Stimulated activated naive CD8-positive, alpha-beta T cell treated with anti-CD3 and anti-CD28 coated beads, Interleukin-15, Interleukin-2, amounts not matched to agents 100 ng/mL and 50 ng/mL, for 24 hours (primary cell): Measurements from ENCODE around the gene NUBPL.

ENCODE experiments used
- H3K27ac Mint-ChIP-seq: one replicate; pipeline ENCODE4 v1.8.0; 2021; ENCODE audit warnings: mild to moderate bottlenecking, mixed read lengths
- H3K27me3 Mint-ChIP-seq: one replicate; pipeline ENCODE4 v1.8.0; 2021; ENCODE audit warnings: mixed read lengths
- H3K36me3 Mint-ChIP-seq: one replicate; pipeline ENCODE4 v1.8.0; 2021; ENCODE audit warnings: low read depth, mixed read lengths
- H3K4me1 Mint-ChIP-seq: one replicate; pipeline ENCODE4 v1.8.0; 2021; ENCODE audit warnings: low read depth, mixed read lengths
- H3K4me3 Mint-ChIP-seq: one replicate; pipeline ENCODE4 v1.8.0; 2021; ENCODE audit warnings: mild to moderate bottlenecking, mixed read lengths
- H3K9me3 Mint-ChIP-seq: one replicate; pipeline ENCODE4 v1.8.0; 2021; ENCODE audit warnings: mixed read lengths

The NUBPL gene, protein sequence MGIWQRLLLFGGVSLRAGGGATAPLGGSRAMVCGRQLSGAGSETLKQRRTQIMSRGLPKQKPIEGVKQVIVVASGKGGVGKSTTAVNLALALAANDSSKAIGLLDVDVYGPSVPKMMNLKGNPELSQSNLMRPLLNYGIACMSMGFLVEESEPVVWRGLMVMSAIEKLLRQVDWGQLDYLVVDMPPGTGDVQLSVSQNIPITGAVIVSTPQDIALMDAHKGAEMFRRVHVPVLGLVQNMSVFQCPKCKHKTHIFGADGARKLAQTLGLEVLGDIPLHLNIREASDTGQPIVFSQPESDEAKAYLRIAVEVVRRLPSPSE

DNA sequence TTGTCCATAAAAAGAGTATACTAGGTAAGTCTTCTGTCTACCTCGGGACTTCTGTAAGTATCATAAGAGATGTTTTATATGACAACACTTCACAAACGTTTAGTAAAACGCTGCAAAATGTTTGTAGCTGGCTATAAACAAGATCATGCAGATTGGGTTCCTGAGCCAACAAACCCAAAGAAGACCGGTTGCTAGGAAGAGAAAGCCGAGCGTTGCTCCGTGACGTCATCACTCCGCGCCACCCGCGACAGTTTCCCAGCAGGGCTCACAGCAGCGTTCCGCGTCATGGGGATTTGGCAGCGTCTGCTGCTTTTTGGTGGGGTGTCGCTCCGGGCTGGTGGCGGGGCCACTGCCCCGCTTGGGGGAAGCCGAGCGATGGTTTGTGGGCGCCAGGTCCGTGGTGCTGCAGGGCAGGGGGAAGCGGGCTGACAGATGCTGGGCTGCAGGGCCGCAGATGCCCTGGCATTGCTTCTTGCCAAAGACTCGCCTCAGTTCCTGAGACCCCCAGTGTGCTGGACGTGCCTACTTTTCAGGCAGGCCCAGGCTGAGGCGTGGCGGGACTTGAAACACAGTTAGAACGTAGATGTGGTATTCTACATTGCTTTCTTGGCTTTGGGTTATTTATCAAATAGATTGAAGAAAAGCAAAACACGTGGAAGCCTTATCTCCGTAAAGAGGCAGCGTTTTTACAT is at the start of gene NUBPL:
Gene NUBPL, plus strand, starts transcription at position 250 of the 692 bp plus-strand sequence. Its CDS starts 36 bp downstream, at position 286.
- H3K9me3 Mint-ChIP-seq: no peaks in the 10 kb centered on the region
- peaks cover 5% of the 10 kb centered on the region for H3K36me3 Mint-ChIP-seq
- peak within 1 kb of the TSS; percentile 97 for H3K27ac Mint-ChIP-seq
- peaks cover 11% of the 10 kb centered on the region for H3K27me3 Mint-ChIP-seq
- H3K4me3 Mint-ChIP-seq: peak within 1 kb of the TSS; percentile 93
- peaks cover 31% of the 10 kb centered on the region for H3K4me1 Mint-ChIP-seq

DNA sequence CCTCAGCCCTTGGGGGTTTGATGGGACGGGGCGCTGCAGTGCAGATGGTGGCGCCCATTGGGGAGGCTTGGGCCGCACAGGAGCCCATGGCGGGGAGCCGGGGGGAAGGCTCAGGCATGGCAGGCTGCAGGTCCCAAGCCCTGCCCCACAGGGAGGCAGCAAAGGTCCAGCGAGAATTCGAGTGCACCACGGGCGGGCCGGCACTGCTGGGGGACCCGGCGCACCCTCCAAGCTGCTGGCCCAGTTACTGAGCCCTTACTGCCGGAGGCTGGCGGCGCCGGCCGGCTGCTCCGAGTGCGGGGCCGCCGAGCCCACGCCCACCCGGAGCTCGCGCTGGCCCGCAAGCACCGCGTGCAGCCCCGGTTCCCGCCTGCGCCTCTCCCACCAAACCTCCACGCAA is 34.1 kb upstream of the NUBPL start:
- Mint-ChIP-seq H3K27me3 (peaks cover 9% of the 10 kb centered on the region), H3K4me1 (no peaks in the 10 kb centered on the region), H3K36me3 (no peaks in the 10 kb centered on the region), H3K9me3 (no peaks in the 10 kb centered on the region), H3K27ac (no peak overlapping the region), H3K4me3 (no peak overlapping the region)

DNA sequence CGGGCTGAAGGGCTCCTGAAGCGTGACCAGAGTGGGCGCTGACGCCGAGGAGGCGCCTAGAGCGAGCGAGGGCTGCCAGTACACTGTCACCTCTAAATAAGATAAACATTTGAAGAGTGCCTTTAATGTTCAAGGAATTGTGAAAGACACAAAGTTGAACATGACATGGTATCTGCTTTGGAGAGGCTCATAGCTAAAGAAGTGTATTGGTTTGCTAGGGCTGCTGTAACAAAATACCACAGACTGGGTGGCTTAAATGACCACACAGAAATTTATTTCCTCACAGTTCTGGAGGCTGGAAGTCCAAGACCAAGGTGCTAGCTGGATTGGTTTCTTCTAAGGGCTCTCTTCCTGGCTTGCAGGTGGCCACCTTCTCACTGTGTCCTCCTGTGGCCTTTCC is 33.7 kb upstream of the NUBPL start:
- Mint-ChIP-seq H3K27me3 (peaks cover 9% of the 10 kb centered on the region), H3K36me3 (no peaks in the 10 kb centered on the region), H3K9me3 (no peaks in the 10 kb centered on the region), H3K27ac (no peak overlapping the region), H3K4me1 (no peaks in the 10 kb centered on the region), H3K4me3 (no peak overlapping the region)

DNA sequence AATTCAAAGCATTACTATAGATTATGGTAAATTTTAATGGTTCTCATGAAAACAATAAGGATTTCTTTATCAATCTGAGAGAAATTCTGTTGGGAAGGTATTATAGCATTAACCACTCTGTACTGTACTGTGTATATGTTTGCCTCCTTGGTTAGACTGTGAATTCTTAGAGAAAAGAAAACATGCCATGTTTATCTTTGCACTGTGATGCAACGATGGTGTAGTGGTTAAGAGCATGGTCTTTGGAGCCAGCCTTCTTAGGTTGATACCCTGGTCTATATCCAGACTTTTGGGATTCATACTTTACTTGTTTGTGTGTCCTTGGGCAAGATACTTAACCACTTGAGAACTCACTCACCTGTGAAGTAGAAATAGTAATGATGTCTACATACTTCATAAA is 32.2 kb upstream of the NUBPL start:
- Mint-ChIP-seq H3K36me3 (no peaks in the 10 kb centered on the region), H3K9me3 (no peaks in the 10 kb centered on the region), H3K27ac (no peak overlapping the region), H3K27me3 (peaks cover 9% of the 10 kb centered on the region), H3K4me1 (no peaks in the 10 kb centered on the region), H3K4me3 (no peak overlapping the region)

DNA sequence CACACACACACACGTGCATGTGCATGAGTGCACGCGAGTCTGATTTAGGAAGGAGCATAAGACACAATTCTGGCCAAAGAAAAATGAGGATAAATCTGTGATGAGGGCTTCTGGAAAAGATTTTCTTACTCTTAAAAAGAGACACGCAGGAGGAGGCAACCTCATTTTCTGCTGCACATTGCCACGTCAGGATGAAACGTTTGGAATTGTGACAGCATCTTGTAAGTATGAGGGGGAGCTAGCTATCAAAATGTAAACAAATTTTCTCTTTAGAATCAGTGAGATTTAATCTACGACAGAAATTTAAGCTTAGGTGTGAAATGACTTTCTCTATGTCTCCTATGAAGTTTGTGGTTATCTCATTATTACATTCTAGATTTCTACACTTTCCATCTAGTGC is 31.1 kb upstream of the NUBPL start:
- Mint-ChIP-seq H3K4me1 (no peaks in the 10 kb centered on the region), H3K4me3 (no peak overlapping the region), H3K27ac (no peak overlapping the region), H3K36me3 (no peaks in the 10 kb centered on the region), H3K9me3 (no peaks in the 10 kb centered on the region), H3K27me3 (peaks cover 4% of the 10 kb centered on the region)

DNA sequence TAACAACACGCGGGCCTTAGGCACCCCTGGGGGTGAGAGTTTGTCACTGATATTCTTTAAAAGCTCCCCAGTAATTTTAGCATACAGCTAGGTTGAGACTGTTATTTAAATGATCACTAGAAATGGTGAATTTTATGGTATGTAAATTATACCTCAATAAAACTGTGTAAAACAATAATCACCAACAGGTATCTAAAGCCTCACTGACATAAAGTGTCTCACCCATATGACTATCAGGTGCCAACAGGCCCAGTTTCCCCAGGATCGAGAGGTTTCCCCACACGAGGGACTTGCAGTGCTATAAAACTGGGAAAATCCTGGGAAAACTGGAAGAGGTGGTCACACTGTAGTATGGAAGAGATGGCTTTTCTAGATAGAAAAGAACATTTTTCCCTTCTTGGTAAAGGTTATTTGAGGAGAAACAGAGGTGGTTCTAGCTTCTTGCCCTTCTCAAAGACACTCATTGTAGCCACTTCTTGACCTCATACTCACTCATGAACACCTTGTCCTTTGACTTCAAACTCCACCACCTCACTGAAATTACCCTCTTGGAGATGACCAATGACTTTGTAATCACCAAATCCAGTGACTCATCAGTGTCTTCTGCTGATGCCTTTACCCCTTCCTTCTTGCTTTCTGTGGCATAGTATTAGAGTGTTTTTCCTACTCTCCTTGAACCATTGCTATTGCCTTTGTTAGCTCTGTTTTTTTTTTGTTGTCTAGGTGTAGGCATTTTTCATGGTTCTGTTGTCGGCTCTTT is 24.8 kb upstream of the NUBPL start:
- no peak overlapping the region for H3K4me3 Mint-ChIP-seq
- no peaks in the 10 kb centered on the region for H3K9me3 Mint-ChIP-seq
- no peak overlapping the region for H3K27ac Mint-ChIP-seq
- no peaks in the 10 kb centered on the region for H3K36me3 Mint-ChIP-seq
- H3K27me3 Mint-ChIP-seq: peaks cover 10% of the 10 kb centered on the region
- H3K4me1 Mint-ChIP-seq: no peaks in the 10 kb centered on the region

DNA sequence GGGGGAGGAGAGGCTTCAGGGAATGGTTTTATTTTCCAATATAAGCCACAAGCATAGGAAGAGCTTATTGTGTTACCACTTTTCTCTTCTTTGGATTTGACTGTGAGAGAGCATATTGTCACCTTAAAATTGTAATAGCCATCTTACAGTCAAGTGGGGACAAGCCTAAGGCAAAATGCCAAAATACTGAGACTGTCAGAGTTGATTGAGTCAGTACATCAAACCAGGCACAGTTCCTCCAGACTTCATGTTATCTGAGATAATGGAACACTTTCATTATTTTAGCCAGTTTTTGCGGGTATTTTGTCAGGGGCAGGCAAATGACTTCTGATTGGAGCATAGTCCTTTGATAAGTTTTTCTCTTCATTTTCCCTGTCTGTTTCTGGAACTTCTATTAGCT is 19.5 kb upstream of the NUBPL start:
- H3K36me3 Mint-ChIP-seq: no peaks in the 10 kb centered on the region
- H3K27me3 Mint-ChIP-seq: peaks cover 13% of the 10 kb centered on the region
- H3K27ac Mint-ChIP-seq: no peak overlapping the region

DNA sequence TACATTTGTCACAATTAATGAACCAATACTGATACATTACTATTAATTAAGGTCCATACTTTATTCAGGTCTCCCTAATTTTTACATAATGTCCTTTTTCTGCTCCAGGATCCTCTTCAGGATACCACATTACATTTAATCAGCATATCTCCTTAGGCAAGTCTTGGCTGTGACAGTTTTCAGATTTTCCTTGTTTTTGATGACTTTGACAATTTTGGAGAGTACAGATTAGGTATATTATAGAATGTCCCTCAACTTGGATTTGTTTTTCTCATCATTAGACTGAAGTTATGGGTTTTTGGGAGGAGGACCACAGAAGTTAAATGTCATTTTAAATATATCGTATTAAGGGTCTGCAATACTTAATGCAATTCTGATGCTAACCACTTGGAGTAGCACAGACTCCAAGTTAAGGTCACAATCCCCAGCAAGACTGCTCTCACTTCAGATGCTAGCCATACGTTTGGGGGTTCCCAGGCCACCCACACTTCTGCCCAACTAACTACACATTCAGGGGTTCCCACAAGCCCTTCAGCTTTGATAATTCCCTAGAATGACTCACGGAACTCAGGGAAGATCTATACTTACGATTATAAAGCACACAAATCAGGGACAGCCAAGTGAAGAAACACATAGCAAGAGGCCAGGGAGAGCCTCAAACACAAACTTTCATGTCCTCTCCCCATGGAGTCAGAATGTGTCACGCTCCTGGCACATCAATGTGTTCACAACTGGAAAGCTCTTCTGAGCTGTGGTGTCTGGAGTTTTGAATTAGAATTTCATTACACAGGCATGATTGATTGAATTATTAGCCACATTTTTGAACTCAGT is 17.0 kb upstream of the NUBPL start:
- peaks cover 12% of the 10 kb centered on the region for H3K27me3 Mint-ChIP-seq
- no peak overlapping the region for H3K27ac Mint-ChIP-seq
- no peaks in the 10 kb centered on the region for H3K36me3 Mint-ChIP-seq
- H3K9me3 Mint-ChIP-seq: no peaks in the 10 kb centered on the region
- H3K4me3 Mint-ChIP-seq: no peak overlapping the region
- no peaks in the 10 kb centered on the region for H3K4me1 Mint-ChIP-seq

More for the DNA sequence above, 19.5 kb upstream of the NUBPL start:
- H3K9me3 Mint-ChIP-seq: no peaks in the 10 kb centered on the region
- no peaks in the 10 kb centered on the region for H3K4me1 Mint-ChIP-seq
- no peak overlapping the region for H3K4me3 Mint-ChIP-seq

DNA sequence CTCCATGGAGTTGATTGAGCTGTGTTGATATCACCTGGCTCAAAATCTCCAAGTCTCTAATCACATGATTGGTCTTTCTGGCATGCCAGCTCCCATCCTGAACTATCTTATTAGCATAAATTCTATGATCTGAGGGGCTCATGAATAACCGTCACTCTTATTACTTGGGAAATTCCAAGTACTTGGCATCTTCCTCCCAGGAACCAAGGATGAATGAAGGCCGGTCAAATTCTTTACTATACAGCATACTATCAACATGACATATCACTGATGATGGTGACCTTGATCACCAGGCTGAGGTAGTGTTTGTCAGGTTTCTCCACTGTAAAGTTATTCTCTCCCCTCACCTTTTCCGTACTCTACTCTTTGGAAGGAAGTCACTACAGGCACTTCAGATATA is 16.4 kb upstream of the NUBPL start:
- Mint-ChIP-seq H3K36me3 (no peaks in the 10 kb centered on the region), H3K4me1 (no peaks in the 10 kb centered on the region), H3K27me3 (peaks cover 19% of the 10 kb centered on the region), H3K9me3 (no peaks in the 10 kb centered on the region), H3K4me3 (no peak overlapping the region), H3K27ac (no peak overlapping the region)

DNA sequence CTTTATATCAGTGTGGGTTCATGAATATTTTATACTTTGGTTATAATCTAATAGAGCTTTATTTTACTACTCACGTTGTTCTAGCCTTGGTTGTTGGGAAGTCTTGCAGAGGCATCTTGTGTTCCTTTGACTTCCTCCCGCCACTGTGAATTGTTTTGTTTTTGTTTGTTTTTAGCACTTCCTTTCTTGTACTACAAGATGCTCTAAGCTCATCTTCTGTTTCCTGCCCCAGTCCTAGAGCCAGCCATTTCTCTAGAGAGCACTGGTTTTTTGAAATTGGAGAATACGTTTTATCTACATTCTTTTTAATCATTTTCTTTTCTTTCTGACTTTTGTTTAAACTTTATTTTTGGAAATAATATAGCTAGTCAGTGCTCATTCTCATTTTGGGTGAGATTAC is 15.9 kb upstream of the NUBPL start:
- Mint-ChIP-seq H3K27me3 (peaks cover 24% of the 10 kb centered on the region), H3K4me1 (no peaks in the 10 kb centered on the region), H3K36me3 (no peaks in the 10 kb centered on the region), H3K27ac (no peak overlapping the region), H3K9me3 (no peaks in the 10 kb centered on the region), H3K4me3 (no peak overlapping the region)

DNA sequence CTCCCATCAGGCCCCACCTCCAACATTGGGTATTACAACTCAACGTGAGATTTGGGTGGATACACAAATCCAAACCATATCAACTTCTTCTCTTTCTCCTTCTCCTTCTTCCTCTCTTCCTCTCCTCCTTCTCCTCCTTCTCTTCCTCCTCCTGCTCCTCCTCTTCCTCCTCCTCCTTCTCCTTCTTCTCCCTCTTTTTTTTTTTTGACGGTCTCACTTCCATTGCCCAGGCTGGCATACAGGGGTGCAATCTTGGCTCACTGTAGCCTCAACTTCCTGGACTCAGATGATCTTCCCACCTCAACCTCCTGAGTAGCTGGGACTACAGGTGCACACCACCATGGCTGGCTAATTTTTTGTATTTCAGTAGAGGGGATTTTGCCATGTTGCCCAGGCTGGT is 11.4 kb upstream of the NUBPL start:
- Mint-ChIP-seq H3K4me1 (no peaks in the 10 kb centered on the region), H3K36me3 (no peaks in the 10 kb centered on the region), H3K27ac (no peak overlapping the region), H3K4me3 (no peak overlapping the region), H3K9me3 (no peaks in the 10 kb centered on the region), H3K27me3 (peaks cover 41% of the 10 kb centered on the region)

DNA sequence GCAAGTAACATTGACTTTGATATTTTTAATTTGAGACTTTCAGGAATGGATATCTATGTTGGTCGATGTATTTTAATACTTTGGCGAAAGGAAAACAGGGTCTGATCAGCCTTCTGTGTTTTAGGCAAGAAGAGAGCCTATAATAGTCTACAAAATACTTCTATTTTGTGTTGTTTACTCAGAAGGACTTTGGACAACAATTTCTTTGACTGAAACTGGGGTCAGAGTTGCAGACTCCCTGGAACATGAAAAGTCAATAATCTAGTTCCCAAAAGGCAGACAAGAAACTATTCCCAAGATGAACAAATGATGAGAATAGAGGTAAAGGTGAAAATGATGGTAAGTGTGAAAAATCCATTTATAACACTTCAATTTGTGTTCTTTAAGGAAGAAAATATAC is 10.6 kb upstream of the NUBPL start:
- no peak overlapping the region for H3K4me3 Mint-ChIP-seq
- H3K27me3 Mint-ChIP-seq: peaks cover 46% of the 10 kb centered on the region
- H3K36me3 Mint-ChIP-seq: no peaks in the 10 kb centered on the region
- H3K9me3 Mint-ChIP-seq: no peaks in the 10 kb centered on the region
- no peaks in the 10 kb centered on the region for H3K4me1 Mint-ChIP-seq
- no peak overlapping the region for H3K27ac Mint-ChIP-seq

DNA sequence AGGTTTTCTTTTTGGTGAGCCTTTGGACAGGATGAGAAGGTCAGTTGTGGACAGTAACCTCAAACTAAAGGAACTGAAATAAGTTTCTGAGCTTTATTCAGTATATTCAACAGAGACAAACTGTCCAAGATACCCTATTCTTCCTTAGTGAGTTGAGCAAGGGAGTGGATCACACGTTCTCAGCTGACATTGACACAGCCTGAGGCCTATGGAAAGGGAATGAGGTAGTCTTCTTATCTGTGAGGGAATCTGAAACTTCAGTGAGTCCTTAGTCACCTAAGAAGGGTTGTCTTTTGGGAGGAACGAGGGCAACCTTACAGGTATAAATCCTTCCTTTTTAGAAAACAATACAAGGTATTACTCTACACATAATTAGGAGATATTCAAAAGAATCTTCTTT is 5.0 kb upstream of the NUBPL start:
- no peak overlapping the region for H3K4me3 Mint-ChIP-seq
- peaks cover 41% of the 10 kb centered on the region for H3K27me3 Mint-ChIP-seq

DNA sequence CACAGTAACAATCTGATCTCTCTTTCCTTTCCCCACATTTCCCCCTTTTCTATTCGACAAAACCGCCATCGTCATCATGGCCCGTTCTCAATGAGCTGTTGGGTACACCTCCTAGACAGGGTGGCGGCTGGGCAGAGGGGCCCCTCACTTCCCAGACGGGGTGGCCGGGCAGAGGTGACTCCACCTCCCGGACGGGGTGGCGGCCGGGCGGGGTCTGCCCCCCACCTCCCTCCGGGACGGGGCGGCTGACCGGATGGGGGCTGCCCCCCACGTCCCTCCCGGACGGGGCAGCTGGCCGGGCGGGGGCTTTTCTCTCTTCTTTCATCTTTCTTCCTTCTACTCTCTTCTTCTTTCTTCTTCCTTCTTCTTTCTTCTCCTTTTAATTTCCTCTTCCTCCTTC is 1.3 kb upstream of the NUBPL start:
- Mint-ChIP-seq H3K36me3 (no peaks in the 10 kb centered on the region), H3K27ac (peak overlapping the region; percentile 97), H3K4me1 (peaks cover 31% of the 10 kb centered on the region), H3K27me3 (peaks cover 19% of the 10 kb centered on the region), H3K4me3 (no peak overlapping the region), H3K9me3 (no peaks in the 10 kb centered on the region)

More for the DNA sequence above, 5.0 kb upstream of the NUBPL start:
- no peak overlapping the region for H3K27ac Mint-ChIP-seq
- H3K4me1 Mint-ChIP-seq: peaks cover 10% of the 10 kb centered on the region
- H3K9me3 Mint-ChIP-seq: no peaks in the 10 kb centered on the region
- H3K36me3 Mint-ChIP-seq: no peaks in the 10 kb centered on the region
